WTC11 (cell line): ENCODE data around the gene NFIA. TPM values are rescaled to one million over a fixed set of nuclear protein-coding genes. Genes with fewer than 3 reads are reported as not detected.

Experiments
- ATAC-seq: fragments of 200-7000 bp; cut with Tn5 transposase; 2 replicates; pipeline ENCODE4 v1.10.0; 2021; ENCODE audit warnings: mild to moderate bottlenecking, moderate library complexity
- CTCF ChIA-PET: fragments of 300-600 bp; sonication (Branson Sonifier 250); formaldehyde crosslinking; loops from one replicate; lab custom pipeline; 2021; ENCODE audit warnings: antibody characterized with exemption; lab: Charles Lee
- POLR2A ChIA-PET: fragments of 350-600 bp; sonication (Branson Sonifier 250); formaldehyde crosslinking; loops from one replicate; lab custom pipeline; 2021; ENCODE audit warnings: antibody characterized with exemption; lab: Charles Lee
- DNase-seq: peaks from one replicate; pipeline ENCODE4 v3.0.0; 2021; ENCODE audit warnings: low spot score
- H3K27ac Mint-ChIP-seq: 2 replicates; pipeline ENCODE4 v1.8.0; 2021; ENCODE audit warnings: mixed read lengths
- H3K27me3 Mint-ChIP-seq: 2 replicates; pipeline ENCODE4 v1.8.0; 2021; ENCODE audit warnings: low read depth, mild to moderate bottlenecking, moderate library complexity, mixed read lengths
- H3K36me3 Mint-ChIP-seq: 2 replicates; pipeline ENCODE4 v1.8.0; 2021; ENCODE audit warnings: mixed read lengths
- H3K4me1 Mint-ChIP-seq: 2 replicates; pipeline ENCODE4 v1.8.0; 2022; ENCODE audit warnings: mixed read lengths
- H3K4me3 Mint-ChIP-seq: 2 replicates; pipeline ENCODE4 v1.8.0; 2021; ENCODE audit warnings: mild to moderate bottlenecking, moderate library complexity, mixed read lengths
- H3K9me3 Mint-ChIP-seq: 2 replicates; pipeline ENCODE4 v1.8.0; 2021; ENCODE audit warnings: mixed read lengths
- CREB1 ChIP-seq: sonication (generic); formaldehyde crosslinking; IDR thresholded peaks from 2 replicates; pipeline ENCODE4 v1.8.0; 2023; ENCODE audit warnings: mild to moderate bottlenecking, missing genetic modification reagents
- ETV6 ChIP-seq: sonication (generic); formaldehyde crosslinking; IDR thresholded peaks from 2 replicates; pipeline ENCODE4 v1.8.1; 2022; ENCODE audit warnings: mild to moderate bottlenecking, missing genetic modification reagents
- FOXP1 ChIP-seq: sonication (generic); formaldehyde crosslinking; IDR thresholded peaks from 2 replicates; pipeline ENCODE4 v1.8.0; 2022; ENCODE audit warnings: missing genetic modification reagents, mild to moderate bottlenecking, moderate library complexity, borderline replicate concordance
- GABPB1 ChIP-seq: sonication (generic); formaldehyde crosslinking; IDR thresholded peaks from 2 replicates; pipeline ENCODE4 v1.8.1; 2023; ENCODE audit warnings: mild to moderate bottlenecking, missing genetic modification reagents
- NFATC4 ChIP-seq: fragments of 250-450 bp; sonication (Bioruptor Pico); IDR thresholded peaks from 2 replicates; pipeline ENCODE4 v1.9.0; 2021; ENCODE audit warnings: mild to moderate bottlenecking
- NR1H2 ChIP-seq: sonication (generic); formaldehyde crosslinking; IDR thresholded peaks from 2 replicates; pipeline ENCODE4 v1.9.0; 2021; ENCODE audit warnings: mild to moderate bottlenecking, moderate library complexity, missing genetic modification reagents
- NR2C2 ChIP-seq: sonication (generic); formaldehyde crosslinking; IDR thresholded peaks from 2 replicates; pipeline ENCODE4 v1.8.0; 2022; ENCODE audit warnings: mild to moderate bottlenecking, missing genetic modification reagents
- NR3C1 ChIP-seq: sonication (generic); formaldehyde crosslinking; conservative IDR thresholded peaks from 2 replicates; pipeline ENCODE4 v1.8.1; 2023; ENCODE audit warnings: low read depth, mild to moderate bottlenecking, missing genetic modification reagents
- SP1 ChIP-seq: sonication (generic); formaldehyde crosslinking; conservative IDR thresholded peaks from 2 replicates; pipeline ENCODE4 v1.8.1; 2022; ENCODE audit warnings: missing genetic modification reagents
- TCF7 ChIP-seq: sonication (generic); formaldehyde crosslinking; IDR thresholded peaks from 2 replicates; pipeline ENCODE4 v1.8.0; 2022; ENCODE audit warnings: mild to moderate bottlenecking, low read depth, missing genetic modification reagents, moderate library complexity
- ZBTB21 ChIP-seq: sonication (generic); formaldehyde crosslinking; IDR thresholded peaks from 2 replicates; pipeline ENCODE4 v1.8.1; 2023; ENCODE audit warnings: mild to moderate bottlenecking, missing genetic modification reagents, borderline replicate concordance
- ZNF121 ChIP-seq: sonication (generic); formaldehyde crosslinking; IDR thresholded peaks from 2 replicates; pipeline ENCODE4 v1.8.0; 2023; ENCODE audit warnings: missing genetic modification reagents
- ZNF232 ChIP-seq: sonication (generic); formaldehyde crosslinking; IDR thresholded peaks from 2 replicates; pipeline ENCODE4 v1.8.0; 2022; ENCODE audit warnings: mild to moderate bottlenecking, missing genetic modification reagents
- ZNF317 ChIP-seq: sonication (generic); formaldehyde crosslinking; IDR thresholded peaks from 2 replicates; pipeline ENCODE4 v1.8.1; 2023; ENCODE audit warnings: low read depth, mild to moderate bottlenecking, moderate library complexity, missing genetic modification reagents, borderline replicate concordance
- total RNA-seq: library from RNA; stranded (reverse); gene quantifications from 3 replicates; pipeline ENCODE4 v1.2.3, GENCODE V29; 2021
- TF ChIP-seq, protein P1 (sequence below): fragments of 250-450 bp; sonication (Bioruptor Pico); IDR thresholded peaks from 2 replicates; pipeline ENCODE4 v1.9.0; 2021; ENCODE audit warnings: mild to moderate bottlenecking
- TF ChIP-seq, protein P2 (sequence below): sonication (generic); formaldehyde crosslinking; IDR thresholded peaks from 2 replicates; pipeline ENCODE4 v1.8.1; 2023; ENCODE audit warnings: mild to moderate bottlenecking, missing genetic modification reagents
- TF ChIP-seq, protein P3 (sequence below): sonication (generic); formaldehyde crosslinking; IDR thresholded peaks from 2 replicates; pipeline ENCODE4 v1.8.1; 2022; ENCODE audit warnings: mild to moderate bottlenecking, missing genetic modification reagents, moderate library complexity, borderline replicate concordance
- TF ChIP-seq, protein P4 (sequence below): fragments of 250-450 bp; sonication (Bioruptor Pico); IDR thresholded peaks from 2 replicates; pipeline ENCODE4 v1.9.0; 2021; ENCODE audit warnings: mild to moderate bottlenecking, borderline replicate concordance

Gene NFIA
- total RNA-seq, 1 experiment from 2014 or later: 16.7 TPM

- TF ChIP-seq, protein P1, sequence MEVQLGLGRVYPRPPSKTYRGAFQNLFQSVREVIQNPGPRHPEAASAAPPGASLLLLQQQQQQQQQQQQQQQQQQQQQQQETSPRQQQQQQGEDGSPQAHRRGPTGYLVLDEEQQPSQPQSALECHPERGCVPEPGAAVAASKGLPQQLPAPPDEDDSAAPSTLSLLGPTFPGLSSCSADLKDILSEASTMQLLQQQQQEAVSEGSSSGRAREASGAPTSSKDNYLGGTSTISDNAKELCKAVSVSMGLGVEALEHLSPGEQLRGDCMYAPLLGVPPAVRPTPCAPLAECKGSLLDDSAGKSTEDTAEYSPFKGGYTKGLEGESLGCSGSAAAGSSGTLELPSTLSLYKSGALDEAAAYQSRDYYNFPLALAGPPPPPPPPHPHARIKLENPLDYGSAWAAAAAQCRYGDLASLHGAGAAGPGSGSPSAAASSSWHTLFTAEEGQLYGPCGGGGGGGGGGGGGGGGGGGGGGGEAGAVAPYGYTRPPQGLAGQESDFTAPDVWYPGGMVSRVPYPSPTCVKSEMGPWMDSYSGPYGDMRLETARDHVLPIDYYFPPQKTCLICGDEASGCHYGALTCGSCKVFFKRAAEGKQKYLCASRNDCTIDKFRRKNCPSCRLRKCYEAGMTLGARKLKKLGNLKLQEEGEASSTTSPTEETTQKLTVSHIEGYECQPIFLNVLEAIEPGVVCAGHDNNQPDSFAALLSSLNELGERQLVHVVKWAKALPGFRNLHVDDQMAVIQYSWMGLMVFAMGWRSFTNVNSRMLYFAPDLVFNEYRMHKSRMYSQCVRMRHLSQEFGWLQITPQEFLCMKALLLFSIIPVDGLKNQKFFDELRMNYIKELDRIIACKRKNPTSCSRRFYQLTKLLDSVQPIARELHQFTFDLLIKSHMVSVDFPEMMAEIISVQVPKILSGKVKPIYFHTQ (CRISPR knock-in tag): no peak
- TF ChIP-seq FOXP1: no peak
- TF ChIP-seq, all 79 proteins: peak for 0
These were observed 365.6 kb downstream of the NFIA start (continued) for GRCh38 chr1:61447968-61448430.

DNA sequence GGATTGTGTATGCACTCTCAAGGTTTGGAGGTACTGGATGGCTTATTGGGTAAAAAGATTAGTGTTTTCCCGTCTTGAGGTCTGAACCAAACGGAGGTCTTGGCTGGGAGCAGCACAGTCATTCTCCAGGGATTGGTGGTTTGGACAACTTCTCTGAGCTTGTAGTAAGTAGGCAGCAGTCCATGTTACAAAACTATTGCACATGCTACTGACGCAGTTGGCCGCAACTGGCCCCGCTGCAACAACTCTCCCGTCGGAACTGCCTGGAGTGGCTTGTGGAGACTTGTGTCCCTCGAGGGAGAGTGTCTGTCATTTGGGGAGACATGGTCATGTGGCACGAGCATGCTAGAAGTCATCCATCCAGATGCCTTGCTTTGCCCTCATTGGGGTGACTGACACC is 366.6 kb downstream of the NFIA start:
- Mint-ChIP-seq H3K9me3 (no peaks in the 10 kb centered on the region), H3K27me3 (no peaks in the 10 kb centered on the region), H3K4me3 (no peak overlapping the region), H3K4me1 (peaks cover 40% of the 10 kb centered on the region), H3K36me3 (no peaks in the 10 kb centered on the region), H3K27ac (no peak overlapping the region)
- ChIA-PET POLR2A (no interaction called here), CTCF (interaction anchor here (1.6 kb wide), 1 partner anchor 399 kb away, joined by 3 read pairs; no protein-coding TSS in a partner anchor)
- no peak for ATAC-seq
- TF ChIP-seq ZNF317 (no peak), ZNF121 (CRISPR knock-in tag) (no peak), GABPB1 (CRISPR knock-in tag) (no peak), NR1H2 (no peak), NFATC4 (CRISPR knock-in tag) (no peak), TCF7 (CRISPR knock-in tag) (no peak), ZNF232 (CRISPR knock-in tag) (no peak), ETV6 (no peak), CREB1 (no peak), SP1 (CRISPR knock-in tag) (no peak), ZBTB21 (no peak), NR2C2 (no peak), NR3C1 (CRISPR knock-in tag) (no peak)
- TF ChIP-seq, protein P2, sequence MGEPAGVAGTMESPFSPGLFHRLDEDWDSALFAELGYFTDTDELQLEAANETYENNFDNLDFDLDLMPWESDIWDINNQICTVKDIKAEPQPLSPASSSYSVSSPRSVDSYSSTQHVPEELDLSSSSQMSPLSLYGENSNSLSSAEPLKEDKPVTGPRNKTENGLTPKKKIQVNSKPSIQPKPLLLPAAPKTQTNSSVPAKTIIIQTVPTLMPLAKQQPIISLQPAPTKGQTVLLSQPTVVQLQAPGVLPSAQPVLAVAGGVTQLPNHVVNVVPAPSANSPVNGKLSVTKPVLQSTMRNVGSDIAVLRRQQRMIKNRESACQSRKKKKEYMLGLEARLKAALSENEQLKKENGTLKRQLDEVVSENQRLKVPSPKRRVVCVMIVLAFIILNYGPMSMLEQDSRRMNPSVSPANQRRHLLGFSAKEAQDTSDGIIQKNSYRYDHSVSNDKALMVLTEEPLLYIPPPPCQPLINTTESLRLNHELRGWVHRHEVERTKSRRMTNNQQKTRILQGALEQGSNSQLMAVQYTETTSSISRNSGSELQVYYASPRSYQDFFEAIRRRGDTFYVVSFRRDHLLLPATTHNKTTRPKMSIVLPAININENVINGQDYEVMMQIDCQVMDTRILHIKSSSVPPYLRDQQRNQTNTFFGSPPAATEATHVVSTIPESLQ (CRISPR knock-in tag): no peak
- TF ChIP-seq, protein P3, sequence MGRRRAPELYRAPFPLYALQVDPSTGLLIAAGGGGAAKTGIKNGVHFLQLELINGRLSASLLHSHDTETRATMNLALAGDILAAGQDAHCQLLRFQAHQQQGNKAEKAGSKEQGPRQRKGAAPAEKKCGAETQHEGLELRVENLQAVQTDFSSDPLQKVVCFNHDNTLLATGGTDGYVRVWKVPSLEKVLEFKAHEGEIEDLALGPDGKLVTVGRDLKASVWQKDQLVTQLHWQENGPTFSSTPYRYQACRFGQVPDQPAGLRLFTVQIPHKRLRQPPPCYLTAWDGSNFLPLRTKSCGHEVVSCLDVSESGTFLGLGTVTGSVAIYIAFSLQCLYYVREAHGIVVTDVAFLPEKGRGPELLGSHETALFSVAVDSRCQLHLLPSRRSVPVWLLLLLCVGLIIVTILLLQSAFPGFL (CRISPR knock-in tag): no peak
- TF ChIP-seq, protein P4, sequence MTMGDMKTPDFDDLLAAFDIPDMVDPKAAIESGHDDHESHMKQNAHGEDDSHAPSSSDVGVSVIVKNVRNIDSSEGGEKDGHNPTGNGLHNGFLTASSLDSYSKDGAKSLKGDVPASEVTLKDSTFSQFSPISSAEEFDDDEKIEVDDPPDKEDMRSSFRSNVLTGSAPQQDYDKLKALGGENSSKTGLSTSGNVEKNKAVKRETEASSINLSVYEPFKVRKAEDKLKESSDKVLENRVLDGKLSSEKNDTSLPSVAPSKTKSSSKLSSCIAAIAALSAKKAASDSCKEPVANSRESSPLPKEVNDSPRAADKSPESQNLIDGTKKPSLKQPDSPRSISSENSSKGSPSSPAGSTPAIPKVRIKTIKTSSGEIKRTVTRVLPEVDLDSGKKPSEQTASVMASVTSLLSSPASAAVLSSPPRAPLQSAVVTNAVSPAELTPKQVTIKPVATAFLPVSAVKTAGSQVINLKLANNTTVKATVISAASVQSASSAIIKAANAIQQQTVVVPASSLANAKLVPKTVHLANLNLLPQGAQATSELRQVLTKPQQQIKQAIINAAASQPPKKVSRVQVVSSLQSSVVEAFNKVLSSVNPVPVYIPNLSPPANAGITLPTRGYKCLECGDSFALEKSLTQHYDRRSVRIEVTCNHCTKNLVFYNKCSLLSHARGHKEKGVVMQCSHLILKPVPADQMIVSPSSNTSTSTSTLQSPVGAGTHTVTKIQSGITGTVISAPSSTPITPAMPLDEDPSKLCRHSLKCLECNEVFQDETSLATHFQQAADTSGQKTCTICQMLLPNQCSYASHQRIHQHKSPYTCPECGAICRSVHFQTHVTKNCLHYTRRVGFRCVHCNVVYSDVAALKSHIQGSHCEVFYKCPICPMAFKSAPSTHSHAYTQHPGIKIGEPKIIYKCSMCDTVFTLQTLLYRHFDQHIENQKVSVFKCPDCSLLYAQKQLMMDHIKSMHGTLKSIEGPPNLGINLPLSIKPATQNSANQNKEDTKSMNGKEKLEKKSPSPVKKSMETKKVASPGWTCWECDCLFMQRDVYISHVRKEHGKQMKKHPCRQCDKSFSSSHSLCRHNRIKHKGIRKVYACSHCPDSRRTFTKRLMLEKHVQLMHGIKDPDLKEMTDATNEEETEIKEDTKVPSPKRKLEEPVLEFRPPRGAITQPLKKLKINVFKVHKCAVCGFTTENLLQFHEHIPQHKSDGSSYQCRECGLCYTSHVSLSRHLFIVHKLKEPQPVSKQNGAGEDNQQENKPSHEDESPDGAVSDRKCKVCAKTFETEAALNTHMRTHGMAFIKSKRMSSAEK (CRISPR knock-in tag): no peak
- DNase-seq: no peak
